ENCODE measurements around the gene C13orf42.

DNA sequence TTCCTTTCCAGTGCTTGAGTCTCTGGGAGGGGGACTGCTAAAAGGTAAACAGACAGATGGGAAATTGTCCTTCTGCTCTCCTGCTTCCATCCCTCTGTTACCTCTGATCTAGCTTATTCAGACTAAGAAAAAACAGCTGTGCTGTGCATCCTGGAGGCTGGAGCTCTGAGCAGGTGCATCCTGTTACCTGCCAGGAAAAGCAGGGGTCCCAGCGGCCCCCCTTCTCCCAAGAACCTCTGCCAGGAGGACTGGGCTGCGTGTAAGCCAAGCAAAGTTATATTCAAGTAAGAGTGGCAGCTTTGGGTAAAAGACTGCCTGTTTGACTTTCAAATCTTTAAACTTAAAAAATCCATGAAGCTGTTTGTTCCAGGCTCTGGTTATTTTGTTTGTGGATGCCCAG lies 75.1 kb downstream of the C13orf42 start:
- TF ChIP-seq POLR2AphosphoS5 (IDR thresholded peaks at IDR 0.05; ENCODE audit: borderline replicate concordance, low read depth, low read length) (no peak), EZH2 (IDR thresholded peaks at IDR 0.05) (no peak)

Data from SK-N-MC (cell line).